LoVo (cell line): ENCODE results near the gene GBP6.
A peak's percentile ranks its signal among the peaks of the same experiment; 100 is the strongest.
"Not testable (repeated sequence)": the region's sequence is repeated elsewhere in the genome, so short reads cannot be mapped to it uniquely, and the experiment has no call there.

ENCODE experiments used
- DNase-seq: peaks from one replicate; pipeline ENCODE4 v3.0.0-alpha.2; 2016; ENCODE audit warnings: low spot score

Gene GBP6

GRCh38 chr1:89373810-89374209 lies 10.0 kb downstream of the GBP6 start:
- not testable (repeated sequence) for DNase-seq

DNA sequence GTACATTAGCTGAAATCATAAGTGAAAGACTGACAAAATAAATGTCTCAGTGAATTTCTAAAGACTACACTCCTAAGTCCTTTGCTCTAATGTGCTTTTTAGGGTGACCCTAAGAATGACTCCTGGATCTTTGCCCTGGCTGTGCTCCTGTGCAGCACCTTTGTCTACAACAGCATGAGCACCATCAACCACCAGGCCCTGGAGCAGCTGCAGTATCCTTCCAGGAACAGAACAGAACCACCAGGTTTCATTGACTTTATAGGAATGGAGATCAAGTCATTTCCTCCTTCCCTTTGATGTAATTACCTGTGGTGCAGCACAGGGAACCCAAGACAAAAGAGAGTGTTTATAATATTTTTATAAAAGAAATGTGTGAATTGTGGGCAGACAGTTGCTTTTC lies 14.1 kb downstream of the GBP6 start:
- no peak for DNase-seq

DNA sequence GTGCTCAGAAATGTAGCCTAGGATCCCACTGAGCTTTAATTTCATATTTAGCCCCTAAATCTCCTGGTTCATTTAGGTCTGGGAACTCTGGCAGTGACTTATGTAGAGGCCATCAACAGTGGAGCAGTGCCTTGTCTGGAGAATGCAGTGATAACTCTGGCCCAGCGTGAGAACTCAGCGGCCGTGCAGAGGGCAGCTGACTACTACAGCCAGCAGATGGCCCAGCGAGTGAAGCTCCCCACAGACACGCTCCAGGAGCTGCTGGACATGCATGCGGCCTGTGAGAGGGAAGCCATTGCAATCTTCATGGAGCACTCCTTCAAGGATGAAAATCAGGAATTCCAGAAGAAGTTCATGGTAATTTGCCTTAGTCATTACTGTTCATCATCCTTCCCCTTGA lies 17.8 kb downstream of the GBP6 start:
- no peak for DNase-seq

DNA sequence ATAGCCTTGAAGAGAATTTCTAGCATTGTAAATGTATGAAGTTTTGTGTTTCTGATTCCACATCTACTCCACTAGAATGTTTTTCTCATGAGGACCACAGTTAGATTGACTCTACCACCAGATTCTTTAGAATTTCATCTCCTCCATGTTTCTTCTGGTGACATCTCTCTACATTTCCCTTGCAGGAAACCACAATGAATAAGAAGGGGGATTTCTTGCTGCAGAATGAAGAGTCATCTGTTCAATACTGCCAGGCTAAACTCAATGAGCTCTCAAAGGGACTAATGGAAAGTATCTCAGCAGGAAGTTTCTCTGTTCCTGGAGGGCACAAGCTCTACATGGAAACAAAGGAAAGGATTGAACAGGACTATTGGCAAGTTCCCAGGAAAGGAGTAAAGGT lies 18.6 kb downstream of the GBP6 start:
- DNase-seq: no peak

DNA sequence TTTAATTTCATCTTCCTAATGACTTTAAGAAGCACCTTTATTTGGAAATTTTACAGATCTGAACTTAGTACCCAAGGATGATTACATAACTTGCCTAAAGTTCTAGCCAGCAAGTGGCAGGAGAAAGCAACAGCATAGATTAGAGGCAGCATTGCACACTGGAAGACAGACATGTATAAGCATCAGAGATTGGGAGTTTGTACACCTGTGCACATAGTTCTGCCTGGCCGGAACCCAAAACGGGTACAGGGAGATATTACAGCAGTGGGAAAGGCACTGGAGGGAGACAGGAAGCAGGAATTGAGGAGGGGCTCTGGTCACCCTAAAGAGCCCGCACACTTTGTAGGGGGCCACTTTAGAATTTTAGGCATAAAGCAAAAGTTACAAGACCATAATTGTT lies 19.3 kb downstream of the GBP6 start:
- DNase-seq: no peak

DNA sequence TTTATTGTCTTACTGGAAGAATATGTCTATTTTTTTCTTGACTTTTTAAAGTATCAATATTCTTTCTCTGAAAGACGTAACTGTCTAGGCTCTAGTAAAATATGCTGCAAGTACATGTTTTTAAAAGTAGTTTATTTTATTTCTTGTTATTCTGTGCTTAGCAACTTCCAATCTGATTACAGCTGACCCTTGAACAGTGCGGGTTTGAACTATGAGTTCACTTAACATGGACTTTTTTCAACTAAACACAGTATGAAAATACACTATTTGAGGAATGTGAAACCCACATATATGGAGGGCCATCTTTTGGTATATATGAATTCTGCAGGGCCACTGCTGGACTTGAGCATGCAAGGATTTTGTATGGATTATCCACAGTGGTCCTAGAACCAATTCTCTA lies 26.8 kb downstream of the GBP6 start:
- no peak for DNase-seq

DNA sequence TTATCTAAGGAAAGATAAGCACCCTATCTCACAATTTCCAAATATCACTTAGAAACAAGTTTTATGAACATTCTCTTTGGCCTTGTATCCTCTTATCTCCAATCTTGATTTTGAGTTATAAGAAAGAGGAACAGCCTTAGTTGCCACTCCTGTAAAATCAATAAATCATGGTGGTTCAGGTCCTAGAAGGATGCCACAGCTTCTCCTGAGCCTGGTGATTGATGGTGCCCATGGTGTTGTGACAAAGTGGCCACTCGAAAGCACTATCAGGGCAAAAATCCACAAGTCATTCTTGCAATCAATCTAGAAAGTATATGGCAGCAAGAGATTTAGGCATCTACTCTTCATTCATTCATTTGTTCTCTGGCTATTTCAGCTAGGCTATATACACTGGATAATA lies 27.8 kb downstream of the GBP6 start:
- no peak for DNase-seq

GRCh38 chr1:89394851-89395250 lies 31.0 kb downstream of the GBP6 start:
- DNase-seq: no peak

DNA sequence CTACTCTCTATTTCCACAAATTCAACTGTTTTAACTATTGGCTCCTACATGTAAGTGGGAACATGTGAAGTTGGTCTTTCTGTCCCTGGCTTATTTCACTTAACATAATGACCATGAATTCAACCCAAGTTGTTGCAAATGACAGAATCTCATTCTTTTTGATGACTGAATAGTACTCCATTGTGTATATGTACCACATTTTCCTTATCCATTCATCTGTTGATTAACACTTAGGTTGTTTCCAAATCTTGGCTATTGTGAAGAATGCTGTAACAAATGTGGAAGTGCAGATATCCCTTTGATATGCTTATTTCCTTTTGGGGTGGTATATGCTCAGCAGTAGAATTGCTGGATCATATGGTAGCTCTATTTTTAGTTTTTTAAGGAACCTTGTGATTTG lies 33.0 kb downstream of the GBP6 start:
- no peak for DNase-seq

DNA sequence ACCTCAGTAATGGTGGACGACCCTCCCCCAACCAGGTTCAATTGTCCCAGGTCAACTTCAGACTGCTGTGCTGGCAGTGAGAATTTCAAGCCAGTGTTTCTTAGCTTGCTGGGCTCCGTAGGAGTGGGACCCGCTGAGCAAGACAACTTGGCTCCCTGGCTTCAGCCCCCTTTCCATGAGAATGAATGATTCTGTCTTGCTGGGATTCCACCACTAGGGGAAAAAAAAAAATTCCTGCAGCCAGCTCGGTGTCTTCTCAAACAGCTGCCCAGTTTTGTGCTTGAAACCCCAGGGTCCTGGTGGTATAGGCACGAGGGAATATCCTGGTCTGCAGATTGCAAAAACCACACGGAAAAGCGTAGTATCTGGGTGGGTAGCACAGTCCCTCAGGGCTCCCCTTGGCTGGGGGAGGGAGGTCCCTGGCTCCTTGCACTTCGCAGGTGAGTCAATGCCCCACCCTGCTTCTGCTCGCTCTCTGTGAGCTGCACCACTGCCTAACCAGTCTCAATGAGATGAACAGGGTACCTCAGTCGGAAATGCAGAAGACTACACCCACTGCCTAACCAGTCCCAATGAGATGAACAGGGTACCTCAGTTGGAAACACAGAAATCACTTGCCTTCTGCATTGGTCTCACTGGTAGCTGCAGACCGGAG lies 41.5 kb downstream of the GBP6 start:
- no peak for DNase-seq

DNA sequence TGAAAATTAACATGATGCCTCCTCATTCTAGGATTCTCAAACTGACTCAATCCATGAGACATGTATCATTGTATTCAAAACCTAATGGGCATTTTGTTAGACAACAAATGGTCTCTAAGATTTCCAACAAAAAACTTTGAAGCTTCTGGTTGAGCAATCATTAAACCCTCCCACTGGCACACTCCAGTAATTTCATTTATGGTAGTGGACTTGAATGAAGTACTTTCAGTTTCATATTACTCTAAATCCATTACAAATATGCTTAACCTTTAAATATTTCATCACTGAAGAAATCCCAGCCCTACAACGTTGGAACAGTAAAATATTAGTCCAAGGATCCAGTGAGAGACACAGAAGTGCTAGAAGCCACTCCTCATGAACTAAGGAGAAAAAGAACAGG lies 43.5 kb downstream of the GBP6 start:
- no peak for DNase-seq

DNA sequence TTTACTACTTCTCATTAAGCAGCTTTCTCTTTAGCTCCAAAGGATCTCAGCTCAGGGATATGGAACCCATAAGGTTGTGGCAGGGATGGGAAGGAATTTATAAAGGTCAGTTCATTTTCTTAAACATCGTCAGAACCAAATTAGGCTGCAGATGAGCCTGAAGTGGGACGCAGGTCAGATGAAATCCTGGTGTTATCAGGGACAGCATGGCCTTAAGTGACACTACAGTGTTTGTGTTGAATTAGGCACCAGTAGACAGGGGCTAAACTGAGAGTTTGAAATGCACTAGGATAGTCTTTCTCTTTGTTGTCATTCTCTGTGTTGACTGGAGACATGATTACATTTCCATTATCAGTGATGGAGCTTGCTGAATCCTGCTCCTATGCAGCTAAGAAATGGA lies 43.9 kb downstream of the GBP6 start:
- not testable (repeated sequence) for DNase-seq

DNA sequence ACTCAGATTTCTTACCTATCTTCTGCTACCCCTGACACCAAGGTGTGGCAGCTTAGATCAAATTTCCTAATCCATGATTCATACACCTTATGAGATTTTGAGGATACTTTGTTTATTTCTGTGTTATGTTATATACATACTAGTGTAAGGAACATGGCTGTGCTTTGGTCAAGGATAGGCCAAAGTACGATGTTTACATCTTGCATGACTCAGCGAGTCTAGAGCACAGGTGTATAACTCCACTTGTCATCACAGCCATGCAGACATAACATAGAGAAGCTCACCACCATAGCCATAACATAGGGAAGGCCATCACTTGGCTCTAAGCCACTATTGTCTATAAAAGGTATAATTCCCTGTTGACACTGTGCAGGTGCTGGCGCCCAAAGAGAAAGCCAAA lies 61.2 kb downstream of the GBP6 start:
- DNase-seq: peak; percentile 7

DNA sequence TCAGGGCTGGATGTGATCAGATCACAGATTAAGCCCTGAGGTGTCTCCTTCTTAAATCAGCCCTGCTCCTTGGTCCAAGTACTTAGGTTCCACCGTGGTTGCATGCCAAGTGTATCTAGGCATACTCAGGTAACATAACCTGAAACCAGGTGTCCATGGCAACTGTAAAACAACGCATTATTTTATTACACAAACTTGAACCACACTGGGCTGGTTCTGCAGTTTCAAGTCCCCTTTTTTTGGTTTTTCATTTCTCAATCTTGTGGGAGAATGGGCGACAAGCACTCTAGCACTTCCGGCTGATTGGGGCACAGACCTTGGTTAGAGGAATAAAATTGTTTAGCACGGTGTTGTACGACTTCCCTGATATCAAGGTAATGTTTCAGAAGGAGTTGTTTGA lies 65.2 kb downstream of the GBP6 start:
- no peak for DNase-seq

DNA sequence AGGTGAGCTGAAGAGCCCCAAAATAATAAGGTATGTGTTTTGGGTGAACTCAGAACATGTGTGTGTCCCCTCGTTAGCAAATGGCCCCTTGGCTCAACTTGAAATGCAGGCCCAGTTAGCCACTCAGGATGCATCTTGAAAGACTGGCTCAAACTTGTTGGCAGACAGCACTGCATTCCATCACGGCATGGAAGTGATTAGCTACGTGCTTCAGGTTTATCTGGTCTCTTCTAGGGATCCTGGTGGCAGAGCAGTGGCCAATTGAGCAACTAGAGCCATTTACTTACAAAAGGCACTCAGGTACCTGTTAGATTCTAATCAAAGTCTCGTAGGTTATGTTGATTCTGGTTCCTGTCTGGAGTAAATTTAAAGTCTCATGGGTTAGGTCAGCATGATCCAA lies 65.8 kb downstream of the GBP6 start:
- not testable (repeated sequence) for DNase-seq

GRCh38 chr1:89433421-89433820 lies 69.6 kb downstream of the GBP6 start:
- DNase-seq: no peak

GRCh38 chr1:89434058-89434780 lies 70.4 kb downstream of the GBP6 start:
- not testable (repeated sequence) for DNase-seq
